Iris pigment epithelial cell (primary cell): ENCODE results near the gene HAND1.

Source experiments
- DNase-seq: peaks from one replicate; pipeline ENCODE4 v3.0.0-alpha.2; 2011; ENCODE audit warnings: low read depth

Gene HAND1

GRCh38 chr5:154505567-154505966, 27.5 kb upstream of the HAND1 start:
- no peak for DNase-seq

DNA sequence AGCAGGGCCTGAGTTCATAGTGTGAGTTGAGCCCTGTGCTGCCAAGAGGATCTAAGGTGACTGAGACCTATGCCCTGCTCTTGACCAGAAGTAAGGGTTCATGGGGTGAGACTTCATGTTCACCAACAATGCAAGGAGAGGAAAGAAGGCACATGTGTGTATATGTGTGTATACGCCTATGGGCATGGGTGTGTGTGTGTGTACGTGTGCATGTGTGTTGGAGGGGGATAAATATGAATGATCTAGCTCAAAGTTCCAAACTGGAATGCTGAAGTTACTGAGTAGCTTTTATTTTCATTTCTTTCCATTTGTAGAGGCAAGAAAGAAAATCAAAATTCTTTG, 25.6 kb upstream of the HAND1 start:
- DNase-seq, result no peak

DNA sequence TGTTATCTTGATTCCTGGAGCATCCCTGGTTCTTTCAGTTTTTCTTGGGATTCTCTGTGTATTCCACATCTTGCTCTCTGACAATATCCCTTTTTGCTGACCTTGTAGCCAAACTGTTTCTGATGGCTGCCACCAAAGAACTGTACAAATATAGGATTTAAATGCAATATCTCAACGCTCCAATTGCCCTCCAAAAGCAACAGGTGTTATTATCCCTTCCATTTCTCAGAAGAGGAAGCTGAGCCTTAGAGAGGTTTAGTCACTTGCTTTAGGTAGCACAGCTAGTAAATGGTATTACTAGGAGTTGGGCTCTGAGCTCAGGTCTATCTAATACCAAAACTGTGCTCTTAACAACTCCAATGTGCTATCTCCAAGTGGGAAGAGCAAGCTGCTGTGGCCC, 24.2 kb upstream of the HAND1 start:
- DNase-seq, result no peak

DNA sequence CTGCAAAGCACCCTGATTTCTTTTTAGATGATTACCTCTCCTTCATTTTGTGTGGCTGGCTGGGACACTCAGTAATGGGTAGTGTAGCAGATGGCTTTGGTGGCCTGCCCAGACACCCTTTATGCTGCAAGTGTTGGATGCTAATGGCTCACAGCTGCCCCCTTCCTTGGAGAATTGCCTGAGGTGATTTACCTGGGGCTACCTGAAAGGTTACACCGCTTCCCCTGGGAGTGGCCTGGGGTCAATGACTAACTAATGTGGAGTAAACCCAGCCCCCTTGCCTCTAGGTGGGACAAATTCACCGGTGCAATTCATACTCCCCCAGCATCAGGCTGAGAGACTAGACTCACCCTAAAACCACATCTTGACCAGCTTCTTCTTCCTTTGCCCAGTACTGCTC, 23.5 kb upstream of the HAND1 start:
- DNase-seq, result no peak

DNA sequence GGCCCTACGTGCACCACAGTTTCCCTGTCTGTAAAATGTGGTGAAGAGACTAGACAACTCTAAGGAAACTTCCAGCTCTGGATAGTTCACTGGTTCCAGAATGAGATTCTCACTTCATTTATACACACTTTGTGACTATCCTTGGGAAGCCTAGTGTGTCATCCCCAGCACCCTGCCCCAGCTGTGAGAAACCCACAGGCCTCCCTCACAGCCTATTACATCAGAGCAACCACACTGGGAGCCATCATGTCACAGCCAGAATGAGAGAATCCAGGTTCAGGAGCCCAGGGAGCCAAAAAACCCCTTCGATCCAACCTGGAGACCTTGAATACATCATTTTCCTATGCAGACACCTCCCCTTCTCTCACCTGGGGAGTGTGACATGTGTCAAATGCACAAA, 21.0 kb upstream of the HAND1 start:
- no peak for DNase-seq

GRCh38 chr5:154498591-154498990, 20.6 kb upstream of the HAND1 start:
- DNase-seq, result no peak

GRCh38 chr5:154494036-154494435, 16.0 kb upstream of the HAND1 start:
- DNase-seq, result no peak

DNA sequence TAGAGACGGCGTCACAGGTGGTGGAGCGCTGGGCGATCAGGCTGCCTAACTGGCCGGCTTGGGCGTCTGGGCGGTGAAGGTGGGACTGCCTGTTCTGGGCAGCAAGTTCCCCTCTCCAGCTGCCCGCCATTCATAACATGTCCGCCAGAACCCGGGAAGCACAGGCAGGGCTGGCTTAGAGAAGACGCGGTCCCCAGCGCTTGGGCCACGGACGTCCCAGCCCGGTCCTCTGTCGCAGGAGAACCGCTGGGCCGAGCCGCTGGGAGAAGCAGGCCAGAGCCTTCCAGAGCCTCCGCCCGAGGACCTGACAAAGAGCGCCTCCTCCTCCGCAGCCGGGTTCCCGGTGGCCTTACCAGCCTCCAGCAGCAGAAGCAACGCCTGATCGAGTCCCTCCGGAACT, 15.2 kb upstream of the HAND1 start:
- DNase-seq, result no peak

GRCh38 chr5:154491941-154492340, 13.9 kb upstream of the HAND1 start:
- no peak for DNase-seq

- no peak for DNase-seq
These were observed 9.5 kb upstream of the HAND1 start for GRCh38 chr5:154487541-154487940.

GRCh38 chr5:154486427-154486866, 8.4 kb upstream of the HAND1 start:
- no peak for DNase-seq

DNA sequence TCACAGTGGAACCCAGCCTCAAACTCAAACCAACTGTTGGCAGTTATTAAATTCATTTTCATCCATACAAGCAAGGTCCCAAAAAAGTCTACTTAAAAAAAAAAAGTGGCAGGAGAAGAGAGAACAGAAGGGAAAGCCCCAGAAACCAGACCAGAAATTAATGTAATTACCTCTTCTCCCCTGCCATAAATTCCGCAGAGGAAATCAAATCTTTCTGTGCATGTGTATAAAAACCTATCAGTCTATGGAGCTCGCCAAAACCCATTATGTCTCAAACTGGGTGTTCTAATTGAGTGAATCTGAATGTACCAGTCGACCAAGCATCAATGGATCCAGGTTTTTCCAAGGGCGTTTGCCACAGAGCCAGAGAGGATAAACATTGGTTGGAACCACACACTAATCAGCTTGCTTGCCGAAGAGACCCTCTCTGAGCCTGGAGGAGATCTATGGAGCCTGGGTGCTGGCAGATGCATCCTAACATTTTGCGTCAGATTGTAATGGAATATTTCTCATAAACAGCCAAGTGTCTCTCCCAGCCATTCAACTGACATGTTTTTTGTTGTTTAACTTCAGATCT, 7.9 kb upstream of the HAND1 start:
- DNase-seq, result no peak

DNA sequence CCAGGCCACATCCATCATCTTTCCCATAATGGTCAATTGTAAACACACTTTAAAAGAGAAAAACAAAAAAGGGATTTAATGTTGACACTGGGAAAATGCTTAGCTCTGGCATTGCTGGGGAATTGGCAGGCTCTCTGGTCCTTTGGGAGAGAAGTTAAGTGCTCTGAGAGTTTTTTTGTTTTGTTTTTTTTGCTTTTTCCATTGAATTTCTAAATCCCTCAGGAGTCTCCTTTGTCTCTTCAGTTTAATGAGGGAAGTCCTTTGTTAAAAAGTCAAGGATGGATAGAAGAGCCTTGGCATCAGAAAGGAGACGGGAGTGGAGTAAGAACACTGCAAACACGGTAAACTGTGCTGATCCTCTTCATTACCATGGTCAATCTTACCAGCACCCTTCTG, 7.1 kb upstream of the HAND1 start:
- no peak for DNase-seq

GRCh38 chr5:154484393-154485095, 6.5 kb upstream of the HAND1 start:
- DNase-seq, result no peak

DNA sequence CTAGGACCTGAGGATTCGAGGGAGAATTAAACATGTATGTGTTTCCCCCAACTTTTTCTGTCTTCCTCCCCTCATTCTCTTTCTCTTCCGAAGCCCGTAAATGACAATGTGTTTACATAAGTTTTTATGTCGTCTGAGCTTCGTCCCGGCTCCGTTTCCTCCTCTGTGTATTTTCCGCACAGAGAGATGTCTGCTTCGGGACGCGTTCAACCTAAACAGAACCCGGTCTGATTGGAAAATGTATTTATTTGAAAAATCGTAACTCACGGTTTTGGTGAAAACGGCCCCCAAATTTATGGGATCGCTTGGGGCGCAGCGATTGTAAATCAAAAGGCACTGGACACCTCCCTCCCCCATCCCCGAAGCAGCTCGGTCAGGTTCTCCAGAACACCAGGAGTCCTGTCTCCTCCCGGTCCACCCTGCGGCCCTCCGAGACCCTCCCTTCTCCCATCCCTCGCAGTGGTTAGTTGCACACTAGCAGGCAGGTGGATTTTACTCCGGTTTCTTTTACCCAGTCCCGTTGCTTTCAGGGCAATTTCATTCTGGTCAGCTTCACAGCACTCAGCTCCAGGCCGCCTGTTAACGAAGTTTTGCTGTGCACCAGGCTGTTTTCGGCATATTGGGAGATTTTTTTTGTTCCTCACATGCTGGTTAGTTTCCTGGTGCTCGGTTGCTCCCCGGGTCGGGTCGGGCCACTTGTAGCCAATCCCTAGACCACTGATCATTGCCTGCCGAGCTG, 5.8 kb upstream of the HAND1 start:
- DNase-seq, result no peak

GRCh38 chr5:154482528-154483449, 4.8 kb upstream of the HAND1 start:
- DNase-seq, result no peak

GRCh38 chr5:154481584-154482381, 3.8 kb upstream of the HAND1 start:
- no peak for DNase-seq

DNA sequence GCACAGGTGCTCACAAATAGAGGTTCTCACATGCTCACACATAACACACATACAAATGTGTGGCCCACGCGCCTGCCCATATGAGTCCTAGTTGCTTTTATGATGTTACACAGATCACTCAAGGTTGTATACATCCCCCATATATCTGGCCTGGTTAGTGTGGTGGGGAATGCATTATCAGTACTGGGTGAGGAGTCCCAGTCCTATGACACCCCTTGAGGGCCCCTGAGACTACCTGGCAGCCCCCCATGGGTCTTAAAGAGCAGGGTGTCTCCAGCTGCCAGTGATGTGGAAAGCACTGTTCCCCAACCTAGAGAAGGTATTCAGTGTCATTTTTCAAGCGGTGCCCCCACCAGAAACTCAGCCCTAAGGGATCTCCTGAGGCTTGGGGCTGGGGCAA, 2.8 kb upstream of the HAND1 start:
- no peak for DNase-seq

GRCh38 chr5:154479944-154480750, 2.1 kb upstream of the HAND1 start:
- DNase-seq, result no peak

GRCh38 chr5:154479160-154479943, 1.3 kb upstream of the HAND1 start:
- no peak for DNase-seq
